Cardiac muscle cell (in vitro differentiated cells and primary cell): ENCODE data around the gene FAM193B. TPM values are rescaled to one million over a fixed set of nuclear protein-coding genes. Genes with fewer than 3 reads are reported as not detected.

Experiments
- DNase-seq, 2 donors: peaks; one replicate each; pipeline versions ENCODE4 v3.0.0 to v3.0.0-alpha.2; 2010 to 2017; ENCODE audit warnings: low read depth in 1 of 2, low spot score in 1 of 2
- H3K27ac ChIP-seq: fragments of 200-600 bp; sonication (generic); 2 replicates; pipeline ENCODE4 v1.5.1; 2016
- H3K27me3 ChIP-seq: fragments of 200-600 bp; sonication (generic); 2 replicates; pipeline ENCODE4 v1.6.0; 2016; ENCODE audit warnings: control low read depth
- H3K36me3 ChIP-seq: fragments of 200-600 bp; sonication (generic); 2 replicates; pipeline ENCODE4 v1.5.1; 2016; ENCODE audit warnings: control low read depth
- H3K4me1 ChIP-seq: fragments of 200-600 bp; sonication (generic); 2 replicates; pipeline ENCODE4 v1.8.1; 2017; ENCODE audit warnings: low read depth, mild to moderate bottlenecking, mixed run types
- H3K4me3 ChIP-seq: fragments of 200-600 bp; sonication (generic); 2 replicates; pipeline ENCODE4 v1.5.1; 2016; ENCODE audit warnings: mild to moderate bottlenecking
- H3K9me3 ChIP-seq: fragments of 200-600 bp; sonication (generic); 2 replicates; pipeline ENCODE4 v1.5.1; 2017; ENCODE audit warnings: low read depth, mild to moderate bottlenecking, control low read depth
- CTCF ChIP-seq: IDR thresholded peaks from 2 replicates; pipeline ENCODE4 v1.5.1; 2012; ENCODE audit warnings: low read depth, mild to moderate bottlenecking, low read length
- polyA plus RNA-seq: library from polyadenylated mRNA; unstranded; fragments of >200 nt; fragmentation: Nextera tagmentation; extraction: Ambion mirVana; gene quantifications from 2 replicates; pipeline ENCODE4 v1.2.1, GENCODE V29; 2016
- total RNA-seq: library from RNA; depleted of rRNA; stranded (reverse); fragments of >200 nt; gene quantifications from 2 replicates; pipeline ENCODE4 v1.2.3, GENCODE V29; 2016

Gene FAM193B
- total and polyA plus RNA-seq, 2 experiments from 2014 or later = 67.4 to 80.9 TPM

- Histone ChIP-seq H3K36me3 (peaks cover 36% of the 10 kb centered on the region), H3K9me3 (no peaks in the 10 kb centered on the region), H3K4me1 (peaks cover 8% of the 10 kb centered on the region), H3K4me3 (no peak overlapping the region), H3K27ac (no peak overlapping the region), H3K27me3 (no peaks in the 10 kb centered on the region)
- no peak for TF ChIP-seq CTCF
- no peak for DNase-seq
These were observed 71.3 kb downstream of the FAM193B start for GRCh38 chr5:177483042-177483441.

- Histone ChIP-seq H3K27ac (no peak overlapping the region), H3K9me3 (no peaks in the 10 kb centered on the region), H3K4me1 (peaks cover 8% of the 10 kb centered on the region), H3K36me3 (peaks cover 29% of the 10 kb centered on the region), H3K27me3 (no peaks in the 10 kb centered on the region), H3K4me3 (no peak overlapping the region)
- no peak for TF ChIP-seq CTCF
- no peak for DNase-seq
These were observed 72.0 kb downstream of the FAM193B start for GRCh38 chr5:177482359-177482795.

- Histone ChIP-seq H3K9me3 (no peaks in the 10 kb centered on the region), H3K27me3 (no peaks in the 10 kb centered on the region), H3K4me1 (peaks cover 8% of the 10 kb centered on the region), H3K36me3 (peaks cover 13% of the 10 kb centered on the region), H3K4me3 (no peak overlapping the region), H3K27ac (peak overlapping the region; percentile 39)
- TF ChIP-seq CTCF = no peak
- DNase-seq = peak in 1 of 2 donors; percentile 71
These were observed 74.6 kb downstream of the FAM193B start for GRCh38 chr5:177479774-177480173.

- Histone ChIP-seq H3K36me3 (peaks cover 11% of the 10 kb centered on the region), H3K4me1 (peaks cover 8% of the 10 kb centered on the region), H3K27ac (peak overlapping the region; percentile 39), H3K27me3 (no peaks in the 10 kb centered on the region), H3K9me3 (no peaks in the 10 kb centered on the region), H3K4me3 (no peak overlapping the region)
- DNase-seq = peak; percentile 93 to 95
- TF ChIP-seq CTCF = no peak
These were observed 75.4 kb downstream of the FAM193B start for GRCh38 chr5:177478711-177479646.

- Histone ChIP-seq H3K4me1 (peaks cover 8% of the 10 kb centered on the region), H3K27ac (no peak overlapping the region), H3K27me3 (no peaks in the 10 kb centered on the region), H3K36me3 (peaks cover under 1% of the 10 kb centered on the region), H3K9me3 (no peaks in the 10 kb centered on the region), H3K4me3 (no peak overlapping the region)
- no peak for DNase-seq
- no peak for TF ChIP-seq CTCF
These were observed 76.5 kb downstream of the FAM193B start for GRCh38 chr5:177477701-177478477.
